Measurements from ENCODE around the gene UBN1. TPM values are rescaled to one million over a fixed set of nuclear protein-coding genes. Genes with fewer than 3 reads are reported as not detected.

Gene UBN1
- total RNA-seq, 1 experiment from 2014 or later, result 51.0 TPM

DNA sequence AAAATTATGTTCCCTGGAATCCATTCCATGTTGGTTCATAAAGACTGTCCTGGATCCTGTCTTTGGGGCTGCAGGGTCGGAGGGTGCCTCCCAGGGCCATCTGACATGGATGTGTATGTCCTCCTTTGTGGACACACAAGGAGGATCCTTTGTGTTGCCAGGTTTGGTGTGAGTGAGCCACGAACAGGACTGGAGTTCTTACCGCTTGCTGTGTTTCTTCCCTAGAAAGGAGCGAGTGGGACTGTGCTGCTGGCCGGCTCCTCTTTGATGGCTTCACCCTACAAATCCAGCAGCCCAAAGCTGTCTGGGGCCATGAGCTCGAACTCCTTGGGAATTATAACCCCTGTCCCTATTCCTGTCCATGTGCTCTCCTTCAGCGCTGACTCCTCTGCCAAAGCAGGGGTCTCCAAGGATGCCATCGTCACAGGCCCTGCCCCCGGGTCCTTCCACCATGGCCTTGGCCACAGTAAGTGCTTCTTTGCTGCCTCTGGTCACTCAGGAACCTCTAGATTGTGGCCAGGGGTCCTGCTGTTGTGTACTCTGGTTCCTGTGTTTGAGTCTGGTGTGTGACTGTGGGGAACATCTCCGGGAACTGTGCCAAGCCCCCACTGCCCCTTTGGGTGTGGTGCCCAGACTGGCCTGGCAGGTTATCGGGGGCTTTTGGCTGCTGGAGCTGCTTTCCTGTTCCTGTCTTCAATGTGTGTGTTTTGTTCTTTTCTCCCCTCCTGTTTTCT lies 29.5 kb downstream of the UBN1 start:
- ChIA-PET CTCF (no interaction called here), POLR2A (ENCODE audit: low non-redundant PET) (no interaction called here)
- DNase-seq (ENCODE audit: low spot score), result no peak
- Histone ChIP-seq H3K36me3 (ENCODE audit: insufficient read depth, low read length, poor library complexity, severe bottlenecking) (peaks cover 66% of the 10 kb centered on the region), H3K4me3 (ENCODE audit: low read depth, low read length, poor library complexity, severe bottlenecking) (no peak overlapping the region), H3K27ac (ENCODE audit: low read depth, low read length, poor library complexity, severe bottlenecking) (no peak overlapping the region), H3K27me3 (replicated peaks; ENCODE audit: insufficient read depth, low read depth, low read length, poor library complexity) (no peaks in the 10 kb centered on the region), H3K9me3 (ENCODE audit: low read depth, low read length, poor library complexity, severe bottlenecking) (no peaks in the 10 kb centered on the region), H3K4me1 (ENCODE audit: insufficient read depth, low read length, poor library complexity, severe bottlenecking) (no peaks in the 10 kb centered on the region)
- no peak for TF ChIP-seq EZH2 (IDR thresholded peaks at IDR 0.05; ENCODE audit: borderline replicate concordance, low read depth, low read length, poor library complexity, severe bottlenecking)
- TF ChIP-seq, protein P1, sequence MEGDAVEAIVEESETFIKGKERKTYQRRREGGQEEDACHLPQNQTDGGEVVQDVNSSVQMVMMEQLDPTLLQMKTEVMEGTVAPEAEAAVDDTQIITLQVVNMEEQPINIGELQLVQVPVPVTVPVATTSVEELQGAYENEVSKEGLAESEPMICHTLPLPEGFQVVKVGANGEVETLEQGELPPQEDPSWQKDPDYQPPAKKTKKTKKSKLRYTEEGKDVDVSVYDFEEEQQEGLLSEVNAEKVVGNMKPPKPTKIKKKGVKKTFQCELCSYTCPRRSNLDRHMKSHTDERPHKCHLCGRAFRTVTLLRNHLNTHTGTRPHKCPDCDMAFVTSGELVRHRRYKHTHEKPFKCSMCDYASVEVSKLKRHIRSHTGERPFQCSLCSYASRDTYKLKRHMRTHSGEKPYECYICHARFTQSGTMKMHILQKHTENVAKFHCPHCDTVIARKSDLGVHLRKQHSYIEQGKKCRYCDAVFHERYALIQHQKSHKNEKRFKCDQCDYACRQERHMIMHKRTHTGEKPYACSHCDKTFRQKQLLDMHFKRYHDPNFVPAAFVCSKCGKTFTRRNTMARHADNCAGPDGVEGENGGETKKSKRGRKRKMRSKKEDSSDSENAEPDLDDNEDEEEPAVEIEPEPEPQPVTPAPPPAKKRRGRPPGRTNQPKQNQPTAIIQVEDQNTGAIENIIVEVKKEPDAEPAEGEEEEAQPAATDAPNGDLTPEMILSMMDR (conservative IDR thresholded peaks at IDR 0.05; ENCODE audit: low read depth, low read length), result no peak
- BruUV-seq (replicated peaks), result no TSS peak
- intact Hi-C loops (cut with micrococcal nuclease; ENCODE audit: unreplicated experiment), result no loop called here

DNA sequence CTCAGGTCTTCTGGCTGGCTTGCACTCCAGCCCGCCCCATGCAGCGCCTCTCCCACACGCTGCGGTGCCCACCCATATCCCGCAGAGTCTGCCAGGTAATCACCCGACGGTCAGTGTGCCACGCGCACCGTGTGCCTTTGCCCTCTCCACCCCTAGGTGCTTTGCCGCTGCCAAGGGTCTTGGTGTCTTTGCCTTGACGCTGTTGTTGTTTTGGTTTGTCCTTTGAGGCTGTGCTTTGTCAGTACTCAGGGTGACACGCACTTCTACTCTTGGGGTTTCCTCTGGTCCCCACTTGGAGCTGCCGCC lies 30.1 kb downstream of the UBN1 start:
- intact Hi-C loops (cut with micrococcal nuclease; ENCODE audit: unreplicated experiment), result no loop called here
- no TSS peak for BruUV-seq (replicated peaks)
- H3K36me3 ChIP-seq (ENCODE audit: insufficient read depth, low read length, poor library complexity, severe bottlenecking), result peaks cover 64% of the 10 kb centered on the region

DNA sequence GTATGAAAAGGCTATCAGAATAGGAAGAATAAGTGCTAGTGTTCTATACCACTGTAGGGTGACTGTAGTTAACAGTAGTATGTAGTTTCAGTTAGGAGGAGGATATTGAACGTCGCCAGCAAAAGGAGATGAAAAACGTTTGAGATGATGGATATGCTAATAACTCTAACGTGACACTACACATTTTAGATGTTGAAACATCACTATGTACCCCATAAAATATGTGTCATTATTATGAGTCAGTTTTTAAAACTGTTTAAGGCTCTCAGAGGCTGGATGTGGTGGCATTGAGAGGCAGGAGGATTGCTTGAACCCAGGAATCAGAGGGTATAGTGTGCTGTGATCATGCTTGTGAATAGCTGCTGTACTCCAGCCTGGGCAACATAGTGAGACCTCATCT lies 31.8 kb downstream of the UBN1 start:
- Histone ChIP-seq H3K4me1 (ENCODE audit: insufficient read depth, low read length, poor library complexity, severe bottlenecking) (no peaks in the 10 kb centered on the region), H3K4me3 (ENCODE audit: low read depth, low read length, poor library complexity, severe bottlenecking) (no peak overlapping the region), H3K27ac (ENCODE audit: low read depth, low read length, poor library complexity, severe bottlenecking) (no peak overlapping the region), H3K36me3 (ENCODE audit: insufficient read depth, low read length, poor library complexity, severe bottlenecking) (peaks cover 75% of the 10 kb centered on the region), H3K27me3 (replicated peaks; ENCODE audit: insufficient read depth, low read depth, low read length, poor library complexity) (no peaks in the 10 kb centered on the region), H3K9me3 (ENCODE audit: low read depth, low read length, poor library complexity, severe bottlenecking) (no peaks in the 10 kb centered on the region)
- CTCF ChIA-PET, result no interaction called here
- BruUV-seq (replicated peaks), result no TSS peak
- TF ChIP-seq, protein P1 (conservative IDR thresholded peaks at IDR 0.05; ENCODE audit: low read depth, low read length), result no peak
- TF ChIP-seq EZH2 (IDR thresholded peaks at IDR 0.05; ENCODE audit: borderline replicate concordance, low read depth, low read length, poor library complexity, severe bottlenecking), result no peak
- POLR2A ChIA-PET (ENCODE audit: low non-redundant PET), result no interaction called here
- DNase-seq (ENCODE audit: low spot score), result no peak
- intact Hi-C loops (cut with micrococcal nuclease; ENCODE audit: unreplicated experiment), result no loop called here

More for the DNA sequence above, 30.1 kb downstream of the UBN1 start:
- POLR2A ChIA-PET (ENCODE audit: low non-redundant PET), result no interaction called here
- TF ChIP-seq, protein P1 (conservative IDR thresholded peaks at IDR 0.05; ENCODE audit: low read depth, low read length), result no peak
- TF ChIP-seq EZH2 (IDR thresholded peaks at IDR 0.05; ENCODE audit: borderline replicate concordance, low read depth, low read length, poor library complexity, severe bottlenecking), result no peak
- Histone ChIP-seq H3K27ac (ENCODE audit: low read depth, low read length, poor library complexity, severe bottlenecking) (no peak overlapping the region), H3K27me3 (replicated peaks; ENCODE audit: insufficient read depth, low read depth, low read length, poor library complexity) (no peaks in the 10 kb centered on the region), H3K4me1 (ENCODE audit: insufficient read depth, low read length, poor library complexity, severe bottlenecking) (no peaks in the 10 kb centered on the region), H3K4me3 (ENCODE audit: low read depth, low read length, poor library complexity, severe bottlenecking) (no peak overlapping the region), H3K9me3 (ENCODE audit: low read depth, low read length, poor library complexity, severe bottlenecking) (no peaks in the 10 kb centered on the region)
- CTCF ChIA-PET, result no interaction called here
- no peak for DNase-seq (ENCODE audit: low spot score)

All from A673 (cell line).